Immature natural killer cell (primary cell): ENCODE data around the gene DDX10. TPM values are rescaled to one million over a fixed set of nuclear protein-coding genes. Genes with fewer than 3 reads are reported as not detected.

Experiments used
- DNase-seq, 3 donors: peaks; one replicate each; pipeline ENCODE4 v3.0.0; 2022; ENCODE audit warnings: mixed read lengths in 1 of 3
- H3K27ac Mint-ChIP-seq, 6 donors: one replicate each; pipeline ENCODE4 v1.8.0; 2020; ENCODE audit warnings: mixed read lengths in 6 of 6, mild to moderate bottlenecking in 5 of 6, inconsistent platforms in 4 of 6, moderate library complexity in 3 of 6
- H3K27me3 Mint-ChIP-seq, 3 donors: one replicate each; pipeline ENCODE4 v1.8.0; 2020 to 2021; ENCODE audit warnings: low read depth in 3 of 3, mild to moderate bottlenecking in 3 of 3, mixed read lengths in 3 of 3, moderate library complexity in 3 of 3, inconsistent platforms in 1 of 3
- H3K36me3 Mint-ChIP-seq, 3 donors: one replicate each; pipeline ENCODE4 v1.8.0; 2020; ENCODE audit warnings: mixed read lengths in 3 of 3, inconsistent platforms in 2 of 3, mild to moderate bottlenecking in 2 of 3
- H3K4me1 Mint-ChIP-seq, 2 donors: one replicate each; pipeline ENCODE4 v1.8.0; 2020; ENCODE audit warnings: inconsistent platforms in 2 of 2, mild to moderate bottlenecking in 2 of 2, mixed read lengths in 2 of 2, moderate library complexity in 1 of 2
- H3K4me3 Mint-ChIP-seq, 5 donors: one replicate each; pipeline ENCODE4 v1.8.0; 2020; ENCODE audit warnings: mild to moderate bottlenecking in 5 of 5, mixed read lengths in 5 of 5, inconsistent platforms in 3 of 5, moderate library complexity in 3 of 5
- H3K9me3 Mint-ChIP-seq, 6 donors: one replicate each; pipeline ENCODE4 v1.8.0; 2020; ENCODE audit warnings: mild to moderate bottlenecking in 6 of 6, mixed read lengths in 6 of 6, inconsistent platforms in 4 of 6, moderate library complexity in 3 of 6
- polyA plus RNA-seq, 3 donors: library from polyadenylated mRNA; unstranded; fragments of 300-500 nt; fragmentation: Illumina TruSeq; gene quantifications; one replicate each; pipeline ENCODE4 v1.2.3, GENCODE V29; 2021

The DDX10 gene
- polyA plus RNA-seq, 3 donors from 2014 or later, result 11.8 to 17.2 (median 16.4) TPM

- Mint-ChIP-seq H3K27ac (no peak overlapping the region), H3K36me3 (peaks cover 0 to 4% (median 0%) of the 10 kb centered on the region in 3 donors), H3K27me3 (peaks cover 0 to 2% (median 0%) of the 10 kb centered on the region in 3 donors), H3K4me3 (no peak overlapping the region), H3K9me3 (no peaks in the 10 kb centered on the region), H3K4me1 (no peaks in the 10 kb centered on the region)
- no peak for DNase-seq
Measured at GRCh38 chr11:108985236-108985944, 320.5 kb downstream of the DDX10 start.

GRCh38 chr11:108985945-108986279 is 321.0 kb downstream of the DDX10 start:
- Mint-ChIP-seq H3K4me3 (no peak overlapping the region), H3K4me1 (no peaks in the 10 kb centered on the region), H3K9me3 (no peaks in the 10 kb centered on the region), H3K27me3 (peaks cover 0 to 2% (median 0%) of the 10 kb centered on the region in 3 donors), H3K27ac (no peak overlapping the region), H3K36me3 (peaks cover 0 to 4% (median 0%) of the 10 kb centered on the region in 3 donors)
- no peak for DNase-seq

Other genes starting within 250 kb of the DDX10 start
- 1 to 10 TPM in 1 of 3 donors, under 1 TPM in 1, not detected in 1; 0.37 to 1.7 TPM for gene C11orf65, start 197.5 kb upstream of the DDX10 start, polyA plus RNA-seq
- gene POGLUT3, start 166.7 kb upstream of the DDX10 start, polyA plus RNA-seq, result 10 to 100 TPM; 10.4 to 17.1 (median 16.6) TPM
- 1 to 10 TPM; 1.0 to 2.6 (median 1.6) TPM for gene EXPH5, start 71.3 kb upstream of the DDX10 start, polyA plus RNA-seq